SK-N-SH treated with all-trans-retinoic acid at 6 μM for 48 hours (cell line): ENCODE data around the gene FRAS1.

Source experiments
- ATAC-seq: fragments of 200-7000 bp; cut with Tn5 transposase; 3 replicates; pipeline ENCODE4 v1.9.1; 2020; ENCODE audit warnings: mild to moderate bottlenecking, moderate library complexity
- ARNTL ChIP-seq: fragments of 450-650 bp; formaldehyde crosslinking; IDR thresholded peaks from 2 replicates; pipeline ENCODE4 v1.5.0; 2020; ENCODE audit warnings: low read depth, mild to moderate bottlenecking, moderate library complexity, borderline replicate concordance
- BACH2 ChIP-seq: fragments of 250-450 bp; sonication (Bioruptor Pico); IDR thresholded peaks from 2 replicates; pipeline ENCODE4 v1.9.0; 2021; ENCODE audit warnings: mild to moderate bottlenecking, borderline replicate concordance
- CREB5 ChIP-seq: fragments of 250-450 bp; sonication (Bioruptor Pico); IDR thresholded peaks from 2 replicates; pipeline ENCODE4 v1.5.1; 2020; ENCODE audit warnings: low read depth, mild to moderate bottlenecking, moderate library complexity
- CSDC2 ChIP-seq: fragments of 250-450 bp; sonication (Bioruptor Pico); IDR thresholded peaks from 2 replicates; pipeline ENCODE4 v1.5.0; 2020; ENCODE audit warnings: mild to moderate bottlenecking, moderate library complexity
- CSRNP3 ChIP-seq: fragments of 250-450 bp; sonication (Bioruptor Pico); IDR thresholded peaks from 2 replicates; pipeline ENCODE4 v1.5.1; 2021; ENCODE audit warnings: mild to moderate bottlenecking, moderate library complexity
- ESRRG ChIP-seq: fragments of 250-450 bp; sonication (Bioruptor Pico); IDR thresholded peaks from 2 replicates; pipeline ENCODE4 v1.6.1; 2021; ENCODE audit warnings: mild to moderate bottlenecking
- GLIS3 ChIP-seq: fragments of 250-450 bp; sonication (Bioruptor Pico); IDR thresholded peaks from 2 replicates; pipeline ENCODE4 v1.5.0; 2020; ENCODE audit warnings: mild to moderate bottlenecking, moderate library complexity
- ISL1 ChIP-seq: fragments of 250-450 bp; sonication (Bioruptor Pico); IDR thresholded peaks from 2 replicates; pipeline ENCODE4 v2.1.2; 2022; ENCODE audit warnings: mild to moderate bottlenecking, moderate library complexity
- OSR1 ChIP-seq: fragments of 250-450 bp; sonication (Bioruptor Pico); IDR thresholded peaks from 2 replicates; pipeline ENCODE4 v1.8.0; 2022; ENCODE audit warnings: moderate library complexity, mild to moderate bottlenecking, inconsistent platforms
- PATZ1 ChIP-seq: fragments of 250-450 bp; sonication (Bioruptor Pico); IDR thresholded peaks from 2 replicates; pipeline ENCODE4 v1.8.0; 2020; ENCODE audit warnings: mild to moderate bottlenecking, moderate library complexity, borderline replicate concordance
- POU6F1 ChIP-seq: fragments of 250-450 bp; sonication (Bioruptor Pico); IDR thresholded peaks from 2 replicates; pipeline ENCODE4 v1.8.0; 2021; ENCODE audit warnings: low read depth, mild to moderate bottlenecking, moderate library complexity, borderline replicate concordance
- PPARA ChIP-seq: fragments of 250-450 bp; sonication (Bioruptor Pico); IDR thresholded peaks from 2 replicates; pipeline ENCODE4 v1.5.0; 2020; ENCODE audit warnings: mild to moderate bottlenecking, borderline replicate concordance
- RARB ChIP-seq: fragments of 250-450 bp; sonication (Bioruptor Pico); IDR thresholded peaks from 2 replicates; pipeline ENCODE4 v1.8.0; 2021; ENCODE audit warnings: mild to moderate bottlenecking, moderate library complexity
- SNAI2 ChIP-seq: fragments of 250-450 bp; sonication (Bioruptor Pico); IDR thresholded peaks from 2 replicates; pipeline ENCODE4 v1.5.0; 2020; ENCODE audit warnings: mild to moderate bottlenecking, moderate library complexity
- TCF4 ChIP-seq: fragments of 250-450 bp; sonication (Bioruptor Pico); IDR thresholded peaks from 2 replicates; pipeline ENCODE4 v1.8.0; 2021; ENCODE audit warnings: mild to moderate bottlenecking, moderate library complexity, borderline replicate concordance
- TSHZ2 ChIP-seq: fragments of 250-450 bp; sonication (Bioruptor Pico); IDR thresholded peaks from 2 replicates; pipeline ENCODE4 v1.5.0; 2020; ENCODE audit warnings: mild to moderate bottlenecking, moderate library complexity
- ZC3H10 ChIP-seq: fragments of 250-450 bp; sonication (Bioruptor Pico); IDR thresholded peaks from 2 replicates; pipeline ENCODE4 v1.5.1; 2021; ENCODE audit warnings: mild to moderate bottlenecking, moderate library complexity
- ZFP3 ChIP-seq: fragments of 250-450 bp; sonication (Bioruptor Pico); IDR thresholded peaks from 2 replicates; pipeline ENCODE4 v1.5.0; 2020; ENCODE audit warnings: mild to moderate bottlenecking, moderate library complexity
- ZNF565 ChIP-seq: fragments of 450-650 bp; formaldehyde crosslinking; conservative IDR thresholded peaks from 2 replicates; pipeline ENCODE4 v1.5.0; 2020; ENCODE audit warnings: low read depth, mild to moderate bottlenecking, moderate library complexity
- ZNF70 ChIP-seq: fragments of 450-650 bp; formaldehyde crosslinking; IDR thresholded peaks from 2 replicates; pipeline ENCODE4 v1.5.0; 2020; ENCODE audit warnings: mild to moderate bottlenecking, moderate library complexity
- ZNF8 ChIP-seq: fragments of 450-650 bp; formaldehyde crosslinking; IDR thresholded peaks from 2 replicates; pipeline ENCODE4 v1.5.0; 2020; ENCODE audit warnings: mild to moderate bottlenecking, moderate library complexity

Gene FRAS1

GRCh38 chr4:78074759-78075158, 17.6 kb downstream of the FRAS1 start:
- ATAC-seq = no peak
- TF ChIP-seq POU6F1 (CRISPR knock-in tag) (no peak), CREB5 (CRISPR knock-in tag) (no peak), CSRNP3 (no peak), TCF4 (no peak), ISL1 (CRISPR knock-in tag) (no peak), PATZ1 (CRISPR knock-in tag) (no peak), OSR1 (CRISPR knock-in tag) (no peak), BACH2 (no peak), CSDC2 (CRISPR knock-in tag) (no peak), TSHZ2 (CRISPR knock-in tag) (no peak), ZC3H10 (no peak), ZNF70 (no peak), GLIS3 (CRISPR knock-in tag) (no peak), ZNF8 (CRISPR knock-in tag) (no peak), ZFP3 (CRISPR knock-in tag) (no peak), PPARA (CRISPR knock-in tag) (no peak), ESRRG (CRISPR knock-in tag) (no peak), ZNF565 (no peak), ARNTL (CRISPR knock-in tag) (no peak)
- TF ChIP-seq, all 23 proteins: peak for 0

GRCh38 chr4:78075986-78076385, 18.9 kb downstream of the FRAS1 start:
- no peak for TF ChIP-seq ESRRG (CRISPR knock-in tag)
- TF ChIP-seq ZNF70 = no peak
- TF ChIP-seq TSHZ2 (CRISPR knock-in tag) = no peak
- TF ChIP-seq CSRNP3 = no peak
- no peak for TF ChIP-seq ZNF565
- no peak for TF ChIP-seq PPARA (CRISPR knock-in tag)
- TF ChIP-seq ISL1 (CRISPR knock-in tag) = no peak
- TF ChIP-seq RARB = no peak
- no peak for TF ChIP-seq CSDC2 (CRISPR knock-in tag)
- TF ChIP-seq ZC3H10 = no peak
- no peak for TF ChIP-seq SNAI2 (CRISPR knock-in tag)
- TF ChIP-seq ARNTL (CRISPR knock-in tag) = no peak
- TF ChIP-seq TCF4 = no peak
- ATAC-seq = no peak
